Hematopoietic multipotent progenitor cell treated with erythropoietin and hydrocortisone succinate and interleukin-3 and kit ligand, for 4 days (in vitro differentiated cells): ENCODE data around the gene STON2.

ENCODE experiments used
- DNase-seq: peaks from one replicate; pipeline ENCODE4 v3.0.0-alpha.2; 2015

Gene STON2

GRCh38 chr14:81301371-81301770 lies 98.8 kb downstream of the STON2 start:
- DNase-seq: peak; percentile 31

- DNase-seq: peak; percentile 37
Observed at GRCh38 chr14:81298911-81299310, 101.2 kb downstream of the STON2 start.

- no peak for DNase-seq
Observed at GRCh38 chr14:81298122-81298521, 102.0 kb downstream of the STON2 start.

GRCh38 chr14:81295958-81296923 lies 103.9 kb downstream of the STON2 start:
- DNase-seq: peak; percentile 67

- no peak for DNase-seq
Observed at GRCh38 chr14:81289516-81289915, 110.6 kb downstream of the STON2 start.

- DNase-seq: no peak
Observed at GRCh38 chr14:81286574-81287370, 113.4 kb downstream of the STON2 start.

- no peak for DNase-seq
Observed at GRCh38 chr14:81285245-81285644, 114.9 kb downstream of the STON2 start.

- DNase-seq: no peak
Observed at GRCh38 chr14:81281332-81281731, 118.8 kb downstream of the STON2 start.

GRCh38 chr14:81280136-81280791 lies 119.9 kb downstream of the STON2 start:
- no peak for DNase-seq

- DNase-seq: no peak
Observed at GRCh38 chr14:81277096-81277495, 123.0 kb downstream of the STON2 start.

- no peak for DNase-seq
Observed at GRCh38 chr14:81276073-81277069, 123.8 kb downstream of the STON2 start.

- DNase-seq: no peak
Observed at GRCh38 chr14:81275305-81276072, 124.6 kb downstream of the STON2 start.

- DNase-seq: no peak
Observed at GRCh38 chr14:81273961-81274575, 126.1 kb downstream of the STON2 start.

GRCh38 chr14:81273521-81273920 lies 126.6 kb downstream of the STON2 start:
- DNase-seq: no peak

- no peak for DNase-seq
Observed at GRCh38 chr14:81272317-81272716, 127.8 kb downstream of the STON2 start.

- DNase-seq: no peak
Observed at GRCh38 chr14:81269979-81270375, 130.1 kb downstream of the STON2 start.

GRCh38 chr14:81269100-81269978 lies 130.8 kb downstream of the STON2 start:
- peak; percentile 85 for DNase-seq

GRCh38 chr14:81268016-81268416 lies 132.1 kb downstream of the STON2 start:
- peak; percentile 92 for DNase-seq

- no peak for DNase-seq
Observed at GRCh38 chr14:81265636-81266169, 134.4 kb downstream of the STON2 start.
